Esophagus squamous epithelium (tissue), 4 donors: ENCODE data around the gene MAGI1.
A peak's percentile ranks its signal among the peaks of the same experiment; 100 is the strongest.

ENCODE experiments used
- POLR2A ChIP-seq, 4 donors: fragments of 450-650 bp; IDR thresholded peaks; one replicate each; pipeline ENCODE4 v1.6.1; 2017; ENCODE audit warnings: antibody characterized with exemption in 4 of 4, mild to moderate bottlenecking in 4 of 4, moderate library complexity in 3 of 4
- TF ChIP-seq, protein P1 (sequence below), 6 experiments: fragments of 450-650 bp in 4 of 6; fragments of 200-600 bp in 2 of 6; sonication (generic) in 2 of 6; IDR thresholded peaks; one replicate each; pipeline ENCODE4 v1.5.1; 2016 to 2019; ENCODE audit warnings: antibody characterized with exemption in 6 of 6, mild to moderate bottlenecking in 4 of 6, moderate library complexity in 4 of 6

DNA sequence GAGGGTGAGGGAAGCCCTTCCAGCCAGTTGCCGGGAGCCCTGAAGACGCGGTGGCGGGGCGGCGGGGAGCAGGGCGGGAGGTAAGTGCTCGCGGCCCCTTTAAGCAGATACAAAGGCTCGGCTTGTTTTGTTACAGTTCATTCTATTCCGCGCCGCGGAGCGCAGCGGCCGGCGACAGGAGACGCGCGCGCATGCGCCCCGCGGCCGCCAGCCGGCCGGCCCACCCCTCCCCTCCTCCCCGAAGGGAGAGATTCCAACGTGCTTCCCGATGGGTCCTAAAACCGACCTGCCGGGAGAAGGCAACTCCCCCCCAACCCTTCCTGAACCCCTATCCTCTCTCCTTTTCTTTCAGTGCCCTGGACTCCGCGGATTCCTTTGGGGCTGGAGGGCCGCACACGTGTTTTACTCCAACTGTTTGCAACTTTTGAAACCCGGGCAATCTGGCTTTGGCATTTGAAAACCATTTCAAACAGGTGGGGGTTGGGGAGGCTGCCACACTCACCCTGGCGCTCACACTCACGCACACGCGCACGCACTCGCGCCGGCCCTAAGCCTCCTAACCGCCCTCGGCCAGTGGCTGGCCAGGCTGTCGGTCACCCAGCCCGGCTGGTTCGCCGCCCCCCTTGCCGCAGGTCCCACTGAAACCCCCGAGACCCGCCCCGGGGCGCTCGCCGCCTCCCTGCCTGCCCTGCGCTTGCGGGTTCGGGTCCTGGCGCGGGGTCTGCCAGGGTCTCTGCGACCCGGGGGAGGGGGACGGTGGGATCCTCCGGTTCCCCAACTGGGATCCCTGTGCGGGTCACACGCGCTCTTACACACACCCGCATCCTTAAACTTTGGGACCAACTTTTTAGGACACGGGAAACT is at the start of gene MAGI1:
- TF ChIP-seq, protein P1, sequence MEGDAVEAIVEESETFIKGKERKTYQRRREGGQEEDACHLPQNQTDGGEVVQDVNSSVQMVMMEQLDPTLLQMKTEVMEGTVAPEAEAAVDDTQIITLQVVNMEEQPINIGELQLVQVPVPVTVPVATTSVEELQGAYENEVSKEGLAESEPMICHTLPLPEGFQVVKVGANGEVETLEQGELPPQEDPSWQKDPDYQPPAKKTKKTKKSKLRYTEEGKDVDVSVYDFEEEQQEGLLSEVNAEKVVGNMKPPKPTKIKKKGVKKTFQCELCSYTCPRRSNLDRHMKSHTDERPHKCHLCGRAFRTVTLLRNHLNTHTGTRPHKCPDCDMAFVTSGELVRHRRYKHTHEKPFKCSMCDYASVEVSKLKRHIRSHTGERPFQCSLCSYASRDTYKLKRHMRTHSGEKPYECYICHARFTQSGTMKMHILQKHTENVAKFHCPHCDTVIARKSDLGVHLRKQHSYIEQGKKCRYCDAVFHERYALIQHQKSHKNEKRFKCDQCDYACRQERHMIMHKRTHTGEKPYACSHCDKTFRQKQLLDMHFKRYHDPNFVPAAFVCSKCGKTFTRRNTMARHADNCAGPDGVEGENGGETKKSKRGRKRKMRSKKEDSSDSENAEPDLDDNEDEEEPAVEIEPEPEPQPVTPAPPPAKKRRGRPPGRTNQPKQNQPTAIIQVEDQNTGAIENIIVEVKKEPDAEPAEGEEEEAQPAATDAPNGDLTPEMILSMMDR (IDR thresholded peaks at IDR 0.05), result no peak
- peak in 3 of 4 donors; percentile 57 to 75 (median 70) for TF ChIP-seq POLR2A (IDR thresholded peaks at IDR 0.05)
